ENCODE results near the gene RALGAPA2.

Gene RALGAPA2

DNA sequence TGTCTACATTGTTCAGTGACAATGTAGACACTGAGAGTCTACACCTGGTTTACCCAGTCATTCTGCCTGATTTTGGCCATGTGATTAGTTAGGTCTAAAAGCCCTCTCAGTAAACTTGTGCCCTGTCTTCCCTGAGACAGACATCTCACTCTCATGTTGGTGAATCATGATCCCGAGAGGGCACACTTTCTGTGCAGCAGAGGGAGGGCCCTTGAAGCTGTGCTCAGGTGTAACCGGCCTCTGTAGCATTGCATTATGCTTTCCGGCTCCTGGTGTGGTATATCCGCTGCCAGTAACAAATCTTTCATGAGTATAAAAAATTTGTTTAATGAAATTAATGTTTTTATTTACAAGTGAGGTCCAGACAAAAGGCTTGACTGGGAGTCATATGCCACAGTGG lies 85.0 kb downstream of the RALGAPA2 start:
- no peak for DNase-seq

DNA sequence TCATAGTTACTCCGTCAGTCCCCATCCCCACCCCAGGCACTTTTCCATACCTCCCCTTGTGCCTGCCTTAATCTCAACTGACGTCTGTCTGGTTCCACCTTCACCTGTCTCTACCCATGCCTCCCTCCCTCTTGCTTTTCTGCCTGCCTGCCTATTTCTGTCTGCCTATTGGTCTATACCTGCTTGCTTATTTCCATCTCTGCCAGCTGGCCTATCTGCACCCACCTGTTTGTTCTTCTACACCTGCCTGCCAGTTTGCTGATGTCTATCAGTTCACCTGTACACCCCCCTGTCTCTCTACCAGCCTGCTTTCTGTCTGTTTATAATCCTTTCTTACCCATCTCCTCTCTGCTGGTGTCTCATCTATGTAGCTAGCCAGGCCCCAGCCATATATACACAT lies 87.5 kb downstream of the RALGAPA2 start:
- no peak for DNase-seq

DNA sequence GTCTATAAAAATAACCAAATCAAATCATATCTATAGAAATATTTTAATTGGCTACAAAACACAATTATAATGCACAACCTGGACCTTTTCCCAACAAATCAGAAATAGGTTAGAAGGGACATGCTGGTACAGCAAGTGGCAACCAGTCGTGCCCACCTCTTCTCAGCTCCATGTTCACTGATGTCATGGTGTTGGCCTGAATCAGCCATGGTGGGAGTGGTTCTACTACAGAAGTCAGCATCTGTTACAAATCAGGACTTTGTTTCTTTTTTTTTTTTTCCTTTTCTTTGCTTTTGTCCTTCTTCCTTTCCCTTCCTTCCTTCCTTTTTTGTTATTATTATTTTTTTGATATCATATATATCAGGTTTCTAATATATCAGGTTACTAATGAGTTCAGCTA lies 91.2 kb downstream of the RALGAPA2 start:
- DNase-seq, result no peak

DNA sequence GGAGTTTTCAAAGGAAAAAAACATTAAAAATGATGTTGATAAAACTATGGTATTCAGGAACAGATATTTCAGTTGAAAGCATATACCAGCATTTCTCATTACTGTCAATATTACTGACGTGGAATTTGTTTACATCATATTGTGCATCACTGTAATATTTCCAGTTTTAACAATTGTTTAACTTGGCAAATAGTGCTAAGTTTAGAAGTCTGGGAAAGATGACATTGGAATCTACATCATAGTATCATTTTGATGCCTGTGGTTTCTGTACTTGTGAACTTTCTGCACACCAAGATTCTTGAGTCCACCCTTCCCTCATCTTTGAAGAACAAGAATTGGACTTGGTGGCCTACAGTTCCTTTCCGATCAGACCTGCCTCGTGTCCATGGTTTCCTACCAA lies 98.1 kb downstream of the RALGAPA2 start:
- no peak for DNase-seq

DNA sequence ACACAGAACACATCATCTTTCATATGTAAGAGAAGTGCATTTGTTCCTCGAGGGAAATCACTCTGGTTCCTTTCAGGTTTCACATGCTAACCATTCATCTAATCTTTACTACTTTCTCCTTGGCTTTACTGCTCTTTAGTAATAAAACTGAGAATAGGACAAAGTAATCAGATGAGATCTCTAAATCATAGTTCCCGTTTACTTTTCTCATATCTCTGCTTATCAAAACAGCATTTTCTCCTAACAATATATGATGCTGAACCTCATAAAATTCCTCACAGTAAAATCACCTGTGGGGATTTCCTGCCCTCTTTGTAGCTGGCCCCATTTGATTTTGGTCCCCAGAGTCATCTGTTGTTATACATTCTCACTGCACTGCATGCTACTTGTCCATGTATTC lies 100.2 kb downstream of the RALGAPA2 start:
- DNase-seq, result no peak

DNA sequence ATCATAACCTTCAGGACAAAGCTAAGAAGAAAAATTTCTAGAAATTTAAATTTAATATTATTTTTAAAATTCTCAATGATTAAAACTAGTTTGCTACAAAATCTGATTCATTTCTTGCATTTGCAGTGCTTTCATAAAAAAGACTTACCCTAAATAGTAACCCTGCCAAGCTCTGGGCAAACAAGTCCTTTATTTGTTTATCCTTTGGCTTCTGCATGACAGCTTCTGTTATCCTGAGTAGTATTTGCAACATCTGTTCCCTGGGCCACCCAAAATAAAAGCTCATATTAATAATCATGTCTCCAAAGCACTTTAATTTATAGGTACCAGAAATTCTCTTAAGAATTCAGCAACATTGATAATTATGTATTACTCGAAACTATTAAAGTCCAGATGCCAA lies 101.3 kb downstream of the RALGAPA2 start:
- DNase-seq, result no peak

DNA sequence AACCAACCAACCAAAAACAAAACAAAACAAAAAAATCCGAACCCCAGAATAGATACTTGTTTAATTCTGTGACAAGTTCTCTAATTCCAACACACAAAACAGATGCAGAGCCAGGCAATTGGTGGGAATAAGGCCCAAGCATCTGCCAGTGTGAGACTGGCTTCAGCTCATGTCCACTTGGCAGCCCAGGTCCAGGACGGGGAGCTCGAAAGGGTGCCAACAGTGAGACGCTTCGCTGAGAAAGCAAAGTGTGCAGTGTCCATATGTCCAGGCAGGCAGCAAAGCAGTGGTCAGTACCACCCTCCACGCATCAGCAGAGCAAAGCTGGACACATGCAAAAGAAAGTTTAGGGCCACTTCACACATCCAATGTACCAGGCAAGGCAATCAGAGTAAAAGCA lies 102.9 kb downstream of the RALGAPA2 start:
- no peak for DNase-seq

DNA sequence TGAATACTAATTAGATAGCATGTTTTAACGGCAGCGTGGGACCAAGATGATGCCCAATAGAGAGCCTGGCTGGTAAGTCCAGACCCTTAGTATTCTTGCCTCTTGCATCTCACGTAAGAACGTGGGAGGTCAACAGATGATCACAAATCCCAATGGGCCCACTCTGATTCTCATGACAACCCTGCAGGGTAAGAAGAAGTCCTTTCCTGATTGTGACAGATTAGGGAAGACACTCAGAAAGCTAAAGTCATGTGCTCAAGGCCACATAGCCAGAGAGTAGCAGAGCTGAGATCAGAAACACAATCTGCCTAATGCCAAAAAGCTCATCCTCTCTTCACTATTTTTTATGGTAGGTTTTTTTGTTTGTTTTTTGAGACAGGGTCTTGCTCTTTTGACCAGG lies 103.8 kb downstream of the RALGAPA2 start:
- DNase-seq, result no peak

DNA sequence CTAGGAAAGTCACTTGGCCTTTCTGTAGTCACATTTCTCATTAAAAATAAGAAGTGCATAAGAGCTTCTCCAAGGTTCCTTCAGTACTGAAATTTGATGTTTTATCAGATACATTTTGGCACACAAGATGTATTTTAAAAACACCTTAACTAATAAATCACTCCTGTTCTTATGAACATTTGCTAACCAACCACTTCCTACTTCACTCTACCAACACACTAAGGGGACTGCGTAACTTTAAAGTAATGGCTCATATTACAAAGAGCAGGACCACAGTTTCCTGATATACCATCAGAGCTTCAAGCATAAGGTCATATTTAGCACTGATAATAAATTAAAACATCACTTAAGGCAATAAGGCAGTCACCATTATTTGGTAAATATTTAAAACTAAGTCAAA lies 104.4 kb downstream of the RALGAPA2 start:
- no peak for DNase-seq

DNA sequence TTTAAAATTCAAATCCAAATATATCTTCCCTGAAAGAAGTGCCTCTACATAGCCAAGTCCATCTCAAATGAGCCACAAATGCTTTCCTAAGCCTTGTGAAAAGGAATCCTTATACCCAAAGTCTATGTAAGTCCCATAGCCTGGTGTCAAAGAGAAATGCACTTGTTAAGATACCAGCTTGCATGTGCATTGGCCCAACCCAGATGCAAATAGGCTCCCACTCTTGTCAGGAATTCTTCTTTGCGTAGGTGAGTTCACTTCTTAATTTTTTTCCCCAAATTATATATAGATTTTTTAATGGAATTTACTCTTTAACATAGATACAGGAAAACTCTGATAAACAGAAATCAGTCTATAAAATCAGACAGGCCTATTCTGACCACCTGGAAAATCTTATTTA lies 105.6 kb downstream of the RALGAPA2 start:
- no peak for DNase-seq

DNA sequence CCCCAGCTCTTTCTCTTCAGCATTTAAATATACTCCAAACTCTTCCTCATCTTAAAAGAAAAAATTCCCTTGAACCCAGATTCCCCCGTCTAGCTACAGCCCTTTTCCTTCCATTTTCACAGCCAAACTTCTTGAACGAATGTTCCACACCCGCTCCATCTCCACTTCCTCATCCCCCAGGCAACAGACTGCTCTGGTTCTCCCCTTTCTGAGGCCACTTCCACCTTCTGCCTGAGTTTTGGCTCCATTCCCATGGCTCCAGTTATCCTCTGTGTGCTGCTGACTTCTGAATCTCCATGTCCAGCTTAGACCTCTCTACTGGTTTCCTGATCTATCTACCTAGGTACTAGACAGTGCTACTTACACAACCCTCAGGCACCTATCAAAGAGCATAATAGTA lies 106.4 kb downstream of the RALGAPA2 start:
- no peak for DNase-seq

DNA sequence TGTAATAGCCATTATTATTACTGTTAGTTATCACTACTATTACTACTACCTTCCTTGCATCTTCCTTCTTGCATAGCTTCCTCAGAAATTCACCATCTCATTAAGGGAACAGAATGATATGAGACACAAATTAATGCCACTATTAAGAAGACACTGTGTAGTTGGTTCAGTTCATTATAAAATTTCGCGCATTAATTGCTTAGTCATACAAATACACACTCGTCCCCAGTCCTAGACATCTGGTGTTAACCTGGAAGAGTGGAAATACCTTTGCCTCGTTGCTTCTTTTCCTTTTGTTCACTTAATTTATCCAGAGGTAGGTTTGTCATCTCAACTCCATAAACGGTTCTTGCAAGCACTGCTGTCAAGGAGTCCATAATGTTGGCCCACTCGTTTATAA lies 107.5 kb downstream of the RALGAPA2 start:
- DNase-seq, result no peak

DNA sequence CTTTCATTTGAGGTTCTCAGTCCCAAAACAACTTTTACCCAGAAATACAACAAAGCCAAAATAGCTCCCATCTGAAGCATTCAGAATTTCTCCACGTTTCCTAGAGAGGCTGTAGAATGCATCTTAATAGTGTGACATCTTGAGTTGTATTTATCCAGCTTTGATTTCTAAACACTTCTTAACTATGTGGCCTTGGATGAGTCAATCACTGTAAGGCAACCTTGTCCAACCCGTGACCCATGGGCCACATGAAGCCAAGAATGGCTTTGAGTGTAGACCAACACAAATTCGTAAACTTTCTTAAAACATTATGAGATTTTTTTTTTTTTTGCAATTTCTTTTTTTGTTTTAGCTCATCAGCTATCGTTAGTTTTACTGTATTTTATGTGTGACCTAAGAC lies 108.1 kb downstream of the RALGAPA2 start:
- DNase-seq, result no peak

DNA sequence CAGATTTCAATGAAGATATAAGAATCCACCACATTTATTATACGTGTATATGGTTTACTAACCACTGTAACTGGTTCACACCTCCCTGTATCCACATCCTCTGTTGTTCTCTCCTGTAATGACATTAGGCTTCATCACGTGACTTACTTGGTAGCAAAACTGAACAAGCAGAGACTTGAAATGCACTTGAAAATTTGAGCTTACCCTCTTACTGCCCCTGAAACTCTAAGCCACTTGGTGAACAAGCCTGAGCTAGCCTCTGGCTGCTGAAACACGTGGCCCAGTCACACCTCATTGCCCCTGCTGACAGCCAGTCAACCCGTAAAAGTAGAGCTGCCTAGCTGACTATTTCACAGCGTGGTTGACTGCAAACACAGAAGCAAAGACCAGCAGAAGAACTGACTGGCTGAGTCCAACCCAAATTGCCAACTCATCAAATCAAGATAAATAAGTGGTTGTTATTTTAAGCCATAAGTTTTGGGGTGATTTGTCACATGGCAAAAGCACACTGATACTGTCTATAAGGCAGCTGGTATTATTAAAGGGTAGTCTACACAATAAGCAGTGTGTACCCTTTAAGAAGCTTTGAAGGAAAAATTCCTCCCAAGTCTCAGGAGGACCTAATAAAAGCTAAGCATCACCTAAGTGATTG lies 109.0 kb downstream of the RALGAPA2 start:
- DNase-seq, result peak; percentile 100

DNA sequence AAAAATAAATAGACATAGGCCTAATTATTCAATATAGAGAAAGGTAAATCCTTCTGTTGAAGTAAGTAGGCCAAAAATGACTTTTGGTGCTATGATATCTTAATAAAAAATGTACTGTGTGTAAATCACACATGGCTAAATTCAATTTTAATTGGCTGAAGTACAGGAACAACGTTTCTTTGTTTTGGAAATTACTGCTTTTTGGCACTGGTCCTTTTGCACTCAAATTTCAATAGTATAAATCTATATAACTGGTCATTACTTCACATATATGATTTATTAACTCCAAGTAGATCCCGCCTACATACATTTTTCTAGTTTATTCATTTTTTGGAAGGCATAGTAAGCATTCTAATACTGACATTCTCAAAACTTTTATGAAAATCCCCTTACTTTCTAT lies 114.5 kb downstream of the RALGAPA2 start:
- no peak for DNase-seq

DNA sequence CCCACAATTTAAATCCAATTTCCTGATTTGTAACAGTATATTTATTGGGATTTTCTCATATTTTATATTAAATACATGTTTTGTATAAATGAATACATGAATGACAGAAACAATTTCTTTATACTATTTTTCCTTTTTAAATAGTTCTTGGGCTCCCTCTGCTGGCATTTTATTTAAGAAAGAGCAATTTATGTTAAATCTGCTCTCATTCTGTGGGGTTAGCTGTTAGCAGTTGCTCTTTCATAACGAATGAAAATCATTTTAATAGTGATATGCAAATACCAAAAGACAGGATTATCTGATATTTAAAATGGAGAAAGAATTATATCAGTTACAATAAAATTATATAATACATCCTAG lies 118.3 kb downstream of the RALGAPA2 start:
- DNase-seq, result peak; percentile 72

DNA sequence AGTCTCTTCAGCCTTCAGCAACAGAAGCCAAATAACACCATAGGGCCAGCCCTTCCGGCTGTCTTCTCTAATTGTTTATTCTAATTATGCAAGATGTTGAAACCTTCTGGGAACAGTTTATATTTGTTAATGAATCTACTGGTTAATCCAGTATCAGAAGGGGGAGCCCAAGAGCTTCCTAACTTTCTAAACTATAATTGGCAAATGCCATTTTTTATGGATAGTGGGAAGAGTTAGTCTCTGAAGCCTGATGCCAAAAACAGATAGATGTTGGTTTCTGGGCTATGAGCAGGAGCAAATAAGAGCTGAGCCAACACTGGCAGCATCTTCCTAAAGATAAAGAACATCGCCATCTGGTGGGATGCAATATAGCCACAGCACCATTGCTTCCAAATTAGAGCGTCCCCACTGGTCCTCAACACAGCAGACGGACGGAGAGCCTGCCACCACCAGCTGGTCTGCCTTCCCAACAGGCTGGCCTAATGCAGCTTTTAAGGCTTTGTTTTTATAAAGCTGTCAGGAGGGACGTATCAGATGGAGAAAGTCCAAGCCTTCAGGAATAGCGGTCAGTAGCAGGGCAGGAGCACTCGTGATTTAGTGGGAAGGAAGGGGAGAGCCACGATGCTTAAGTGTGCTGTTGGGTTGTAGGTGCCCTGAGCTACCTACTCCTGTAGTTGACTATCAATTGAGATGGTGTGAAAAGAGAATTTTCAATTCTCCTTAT lies 118.8 kb downstream of the RALGAPA2 start:
- DNase-seq, result peak; percentile 99

DNA sequence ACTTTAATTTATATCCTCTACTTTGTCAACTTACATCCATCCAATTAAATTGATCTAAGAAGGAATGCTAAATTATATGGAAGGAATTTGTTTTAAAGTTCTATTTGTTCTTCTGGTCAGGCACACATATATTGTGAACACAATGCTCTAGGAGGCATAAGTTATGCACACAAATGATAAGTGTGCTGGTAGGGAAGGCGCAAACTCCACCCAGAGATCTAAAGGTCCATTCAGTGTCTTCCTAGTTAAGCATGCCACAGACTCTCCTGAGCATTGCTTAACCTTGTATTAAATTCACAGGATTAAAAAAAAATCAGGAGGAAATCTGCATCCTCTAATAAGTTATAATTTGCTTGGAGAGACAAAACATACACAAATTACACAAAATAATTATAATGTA lies 127.3 kb downstream of the RALGAPA2 start:
- no peak for DNase-seq

DNA sequence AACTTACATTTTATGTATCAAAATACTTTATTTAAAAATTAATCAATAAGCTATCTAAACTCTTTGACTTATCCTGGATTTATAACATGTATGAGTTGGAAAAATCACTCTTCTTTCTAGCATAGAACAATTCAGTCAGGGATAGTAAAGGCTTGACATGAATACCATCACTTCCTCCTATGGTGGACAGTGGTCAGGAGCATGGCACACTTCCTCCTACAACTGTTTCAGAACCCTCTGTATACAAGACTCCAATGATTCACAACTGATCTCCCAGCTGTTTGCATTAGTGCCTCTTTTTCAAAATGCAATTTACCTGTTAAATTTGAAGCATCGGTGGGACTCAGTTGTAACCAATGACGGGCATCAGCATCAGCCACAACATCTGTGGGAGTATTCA lies 129.7 kb downstream of the RALGAPA2 start:
- DNase-seq, result no peak

DNA sequence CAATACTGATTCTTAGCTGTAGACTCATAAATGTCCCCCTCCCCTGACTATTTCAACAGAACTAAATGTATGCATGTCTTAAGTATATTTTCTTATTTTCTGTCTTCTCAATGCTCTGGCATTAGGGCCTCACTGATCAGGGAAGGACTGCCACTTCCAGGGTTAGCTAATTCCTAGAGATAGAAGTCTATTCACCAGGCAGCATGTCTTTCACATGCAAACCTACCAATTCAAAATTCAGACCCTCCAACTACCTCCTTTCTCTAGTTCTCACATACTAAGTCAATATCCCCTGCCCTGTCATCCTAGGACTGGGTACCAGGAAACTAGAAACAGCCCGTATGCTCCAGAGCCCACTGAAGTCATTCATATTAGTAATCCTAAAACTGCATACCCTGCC lies 132.3 kb downstream of the RALGAPA2 start:
- DNase-seq, result no peak

DNA sequence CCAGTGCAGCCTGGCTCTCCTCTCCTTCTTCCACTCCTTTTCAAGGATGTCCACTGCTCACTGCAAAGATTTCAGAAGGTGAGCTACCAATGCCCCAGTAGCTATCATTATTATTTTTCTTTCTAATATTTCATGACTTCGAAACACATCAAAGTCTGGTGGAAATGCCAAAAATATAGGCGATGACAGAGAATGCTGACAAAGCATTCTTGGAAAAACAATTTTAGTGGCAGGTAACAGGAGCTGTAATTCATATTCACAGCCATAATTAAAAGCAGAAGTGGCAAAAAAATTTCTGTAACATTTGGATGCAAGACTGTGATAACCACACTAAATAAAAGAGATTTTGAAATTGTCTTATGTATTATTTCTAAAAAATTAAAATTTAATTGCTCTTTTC lies 133.6 kb downstream of the RALGAPA2 start:
- DNase-seq, result no peak

DNA sequence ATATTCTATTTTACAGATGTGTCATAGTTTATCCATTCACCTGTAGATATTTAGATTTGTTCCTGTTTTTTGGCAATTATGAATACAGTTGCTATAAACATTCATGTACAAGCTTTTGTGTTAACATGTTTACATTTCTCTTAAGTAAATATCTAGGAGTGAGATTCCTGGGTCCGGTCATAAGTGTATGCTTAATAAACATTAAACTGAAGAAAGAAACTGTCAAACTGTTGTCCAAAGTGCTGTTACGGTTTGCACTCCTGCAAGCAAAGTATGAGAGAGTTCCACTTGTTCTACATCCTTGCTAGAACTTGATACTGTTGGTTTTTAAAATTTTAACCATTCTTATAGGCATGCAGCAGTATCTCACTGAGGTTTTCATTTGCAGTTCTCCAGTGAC lies 138.6 kb downstream of the RALGAPA2 start:
- DNase-seq, result no peak

DNA sequence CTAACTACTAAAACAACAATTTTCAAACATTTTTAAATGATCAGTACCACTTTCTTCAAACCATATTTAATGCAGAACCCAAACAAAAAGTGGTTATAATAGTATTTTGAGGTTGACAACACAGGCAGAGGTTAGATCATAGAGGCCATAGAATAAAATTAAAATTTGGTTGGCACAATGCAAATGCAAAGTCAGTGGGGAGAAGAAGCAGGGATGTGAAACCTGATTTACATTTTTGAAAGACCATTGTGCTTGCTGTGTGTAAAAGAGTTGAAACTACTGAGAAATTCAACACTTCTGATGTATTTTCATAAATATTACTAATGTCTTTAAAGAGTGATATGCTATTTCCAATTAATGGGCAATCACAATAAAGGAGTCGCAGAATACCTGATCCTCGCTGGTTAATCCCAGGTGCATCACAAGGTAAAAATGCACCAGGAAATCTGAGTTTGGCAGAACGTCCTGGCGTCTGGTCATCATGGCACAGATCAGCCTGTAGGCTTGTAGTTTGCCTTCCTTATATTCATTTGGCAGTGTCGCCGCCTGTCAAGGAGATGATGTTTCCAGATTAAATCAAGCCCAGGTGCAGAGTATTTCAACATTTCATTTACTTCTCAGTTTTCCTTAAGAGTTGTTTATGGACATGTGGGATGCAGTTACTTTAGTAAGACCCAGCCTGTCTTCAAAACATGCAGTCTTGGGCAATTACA lies 141.2 kb downstream of the RALGAPA2 start:
- DNase-seq, result no peak

DNA sequence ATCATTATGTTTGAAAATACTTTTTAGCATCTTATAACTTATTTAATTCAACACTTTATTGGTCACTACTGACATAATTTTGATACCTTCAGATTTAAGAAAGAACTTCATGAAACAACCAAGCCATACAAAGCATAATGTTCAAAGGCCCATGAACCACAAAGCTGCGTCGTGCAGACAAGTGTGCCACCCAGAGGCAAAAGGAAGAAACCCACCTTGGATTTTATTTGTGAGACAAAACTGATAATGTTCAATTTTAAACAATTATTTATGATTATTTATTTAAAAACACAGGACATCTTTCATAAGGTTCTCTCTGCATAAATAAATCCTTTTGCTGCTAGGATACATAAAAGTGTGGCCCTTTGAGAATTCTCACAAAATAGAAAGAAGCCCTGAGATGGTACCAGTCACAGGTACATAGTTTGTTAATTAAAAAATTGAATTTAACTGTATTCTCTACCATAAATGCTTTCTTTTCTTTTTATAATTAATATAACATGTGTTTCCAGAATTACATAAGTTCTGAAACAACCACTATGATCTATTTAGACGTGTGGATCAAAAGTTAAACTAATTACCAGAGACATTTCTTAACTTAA lies 143.7 kb downstream of the RALGAPA2 start:
- peak; percentile 62 for DNase-seq
